HCT116 (cell line): ENCODE results near the gene RHPN2.

Experiments used
- EZH2 ChIP-seq: fragments of 200-600 bp; sonication (generic); IDR thresholded peaks from 2 replicates; pipeline ENCODE4 v1.6.1; 2017; ENCODE audit warnings: antibody characterized with exemption, mixed run types
- EZH2phosphoT487 ChIP-seq: fragments of 200-600 bp; IDR thresholded peaks from 2 replicates; pipeline ENCODE4 v1.6.1; 2018; ENCODE audit warnings: antibody characterized with exemption, borderline replicate concordance
- FOSL1 ChIP-seq: IDR thresholded peaks from 2 replicates; pipeline ENCODE4 v1.6.1; 2012; ENCODE audit warnings: low read depth
- POLR2A ChIP-seq: IDR thresholded peaks from 2 replicates; pipeline ENCODE4 v1.7.0; 2011; ENCODE audit warnings: borderline replicate concordance; ENCODE audit not compliant: insufficient read depth, insufficient read length; ENCODE audit errors: extremely low read depth
- REST ChIP-seq: IDR thresholded peaks from 2 replicates; pipeline ENCODE4 v1.6.1; 2012; ENCODE audit warnings: low read depth
- TCF7L2 ChIP-seq: IDR thresholded peaks from 2 replicates; pipeline ENCODE4 v1.7.0; 2011; ENCODE audit warnings: borderline replicate concordance, inconsistent platforms; ENCODE audit not compliant: insufficient read depth, insufficient read length; ENCODE audit errors: extremely low read depth
- TF ChIP-seq, protein P1 (sequence below), 3 experiments: fragments of 200-600 bp in 1 of 3; sonication (generic) in 1 of 3; IDR thresholded peaks in 2 of 3; conservative IDR thresholded peaks in 1 of 3; 2 replicates each; pipeline ENCODE4 v1.5.1; 2012 to 2017; ENCODE audit warnings: low read depth in 2 of 3, low read length in 2 of 3, antibody characterized with exemption in 1 of 3, borderline replicate concordance in 1 of 3, control low read depth in 1 of 3, mild to moderate bottlenecking in 1 of 3, mixed read lengths in 1 of 3, mixed run types in 1 of 3, moderate library complexity in 1 of 3; ENCODE audit not compliant: insufficient read depth in 1 of 3

GRCh38 chr19:33040994-33041827 lies 23.5 kb downstream of the RHPN2 start:
- TF ChIP-seq, protein P1, sequence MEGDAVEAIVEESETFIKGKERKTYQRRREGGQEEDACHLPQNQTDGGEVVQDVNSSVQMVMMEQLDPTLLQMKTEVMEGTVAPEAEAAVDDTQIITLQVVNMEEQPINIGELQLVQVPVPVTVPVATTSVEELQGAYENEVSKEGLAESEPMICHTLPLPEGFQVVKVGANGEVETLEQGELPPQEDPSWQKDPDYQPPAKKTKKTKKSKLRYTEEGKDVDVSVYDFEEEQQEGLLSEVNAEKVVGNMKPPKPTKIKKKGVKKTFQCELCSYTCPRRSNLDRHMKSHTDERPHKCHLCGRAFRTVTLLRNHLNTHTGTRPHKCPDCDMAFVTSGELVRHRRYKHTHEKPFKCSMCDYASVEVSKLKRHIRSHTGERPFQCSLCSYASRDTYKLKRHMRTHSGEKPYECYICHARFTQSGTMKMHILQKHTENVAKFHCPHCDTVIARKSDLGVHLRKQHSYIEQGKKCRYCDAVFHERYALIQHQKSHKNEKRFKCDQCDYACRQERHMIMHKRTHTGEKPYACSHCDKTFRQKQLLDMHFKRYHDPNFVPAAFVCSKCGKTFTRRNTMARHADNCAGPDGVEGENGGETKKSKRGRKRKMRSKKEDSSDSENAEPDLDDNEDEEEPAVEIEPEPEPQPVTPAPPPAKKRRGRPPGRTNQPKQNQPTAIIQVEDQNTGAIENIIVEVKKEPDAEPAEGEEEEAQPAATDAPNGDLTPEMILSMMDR (IDR thresholded peaks at IDR 0.05 in 2 of 3, conservative IDR thresholded peaks at IDR 0.05 in 1 of 3; ENCODE audit: borderline replicate concordance in 1 of 3, insufficient read depth in 1 of 3, low read depth in 2 of 3, low read length in 2 of 3): no peak
- no peak for TF ChIP-seq POLR2A
- TF ChIP-seq REST: no peak
- peak; percentile 66 for TF ChIP-seq FOSL1
- TF ChIP-seq EZH2phosphoT487: no peak
- TF ChIP-seq EZH2: no peak
- TF ChIP-seq TCF7L2: no peak
